Osteoblast (primary cell): ENCODE data around the gene MLH3. TPM values are rescaled to one million over a fixed set of nuclear protein-coding genes. Genes with fewer than 3 reads are reported as not detected.

Source experiments
- DNase-seq: peaks from one replicate; pipeline ENCODE4 v3.0.0; 2011; ENCODE audit warnings: low spot score, mixed read lengths; ENCODE audit not compliant: insufficient read length; ENCODE audit errors: missing footprints
- H2AFZ ChIP-seq: 2 replicates; pipeline ENCODE4 v1.6.0; 2011; ENCODE audit warnings: mild to moderate bottlenecking, low read length
- H3K27ac ChIP-seq: 2 replicates; pipeline ENCODE4 v1.5.1; 2011; ENCODE audit warnings: mild to moderate bottlenecking, low read depth, low read length, moderate library complexity
- H3K27me3 ChIP-seq: 2 replicates; pipeline ENCODE4 v1.6.0; 2012; ENCODE audit warnings: mild to moderate bottlenecking, control low read depth, inconsistent platforms, low read length, moderate library complexity; ENCODE audit not compliant: insufficient read depth
- H3K36me3 ChIP-seq: 2 replicates; pipeline ENCODE4 v1.5.1; 2011; ENCODE audit warnings: mild to moderate bottlenecking, low read length, control low read depth, moderate library complexity; ENCODE audit not compliant: insufficient read depth
- H3K4me1 ChIP-seq: 2 replicates; pipeline ENCODE4 v1.5.1; 2011; ENCODE audit warnings: mild to moderate bottlenecking, low read length, control low read depth, moderate library complexity; ENCODE audit not compliant: insufficient read depth
- H3K4me2 ChIP-seq: 2 replicates; pipeline ENCODE4 v1.6.0; 2011; ENCODE audit warnings: mild to moderate bottlenecking, low read length; ENCODE audit not compliant: insufficient read depth
- H3K4me3 ChIP-seq: fragments of 200-600 bp; sonication (generic); 3 replicates; pipeline ENCODE4 v1.5.1; 2012; ENCODE audit warnings: mild to moderate bottlenecking, low read length, inconsistent platforms; ENCODE audit not compliant: insufficient read depth
- H3K79me2 ChIP-seq: 2 replicates; pipeline ENCODE4 v1.6.0; 2012; ENCODE audit warnings: mild to moderate bottlenecking, low read length, control low read depth, inconsistent platforms; ENCODE audit not compliant: insufficient read depth
- H3K9me3 ChIP-seq: 2 replicates; pipeline ENCODE4 v1.5.1; 2011; ENCODE audit warnings: low read depth, low read length, control low read depth
- H4K20me1 ChIP-seq: 2 replicates; pipeline ENCODE4 v1.6.0; 2012; ENCODE audit warnings: mild to moderate bottlenecking, low read length, control low read depth; ENCODE audit not compliant: insufficient read depth
- total RNA-seq: library from RNA; depleted of rRNA; stranded (reverse); fragments of >200 nt; gene quantifications from 2 replicates; pipeline ENCODE4 v1.2.3, GENCODE V29; 2012
- TF ChIP-seq, protein P1 (sequence below): IDR thresholded peaks from 2 replicates; pipeline ENCODE4 v1.5.1; 2011; ENCODE audit warnings: mild to moderate bottlenecking, low read depth, low read length, moderate library complexity; ENCODE audit errors: extremely low read depth

MLH3 gene
- total RNA-seq, 1 donor, result 40.5 TPM

DNA sequence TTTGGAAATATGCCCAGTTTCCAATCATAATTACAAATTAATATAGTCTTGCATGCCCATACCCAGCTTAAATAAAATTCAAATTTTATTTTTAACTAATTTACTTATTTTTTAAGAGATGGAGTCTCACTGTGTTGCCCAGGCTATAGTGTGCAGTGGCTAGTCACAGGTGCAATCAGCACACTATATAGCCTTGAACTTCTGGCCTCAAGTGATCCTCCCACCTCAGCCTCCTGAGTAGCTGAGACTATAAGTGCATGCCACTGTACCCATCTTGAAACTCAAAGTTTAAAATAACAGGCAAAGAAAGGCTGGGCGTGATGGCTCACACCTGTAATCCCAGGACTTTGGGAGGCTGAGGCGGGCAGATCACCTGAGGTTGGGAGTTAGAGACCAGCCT, 10.3 kb downstream of the MLH3 start:
- peaks cover 21% of the 10 kb centered on the region for H3K36me3 ChIP-seq
- peaks cover 9% of the 10 kb centered on the region for H3K4me1 ChIP-seq
- no peak overlapping the region for H3K4me2 ChIP-seq
- H3K4me3 ChIP-seq, result no peak overlapping the region
- H3K79me2 ChIP-seq, result peaks cover 15% of the 10 kb centered on the region
- H3K27ac ChIP-seq, result no peak overlapping the region
- H2AFZ ChIP-seq, result no peak overlapping the region
- DNase-seq, result no peak
- no peaks in the 10 kb centered on the region for H3K27me3 ChIP-seq
- TF ChIP-seq, protein P1, sequence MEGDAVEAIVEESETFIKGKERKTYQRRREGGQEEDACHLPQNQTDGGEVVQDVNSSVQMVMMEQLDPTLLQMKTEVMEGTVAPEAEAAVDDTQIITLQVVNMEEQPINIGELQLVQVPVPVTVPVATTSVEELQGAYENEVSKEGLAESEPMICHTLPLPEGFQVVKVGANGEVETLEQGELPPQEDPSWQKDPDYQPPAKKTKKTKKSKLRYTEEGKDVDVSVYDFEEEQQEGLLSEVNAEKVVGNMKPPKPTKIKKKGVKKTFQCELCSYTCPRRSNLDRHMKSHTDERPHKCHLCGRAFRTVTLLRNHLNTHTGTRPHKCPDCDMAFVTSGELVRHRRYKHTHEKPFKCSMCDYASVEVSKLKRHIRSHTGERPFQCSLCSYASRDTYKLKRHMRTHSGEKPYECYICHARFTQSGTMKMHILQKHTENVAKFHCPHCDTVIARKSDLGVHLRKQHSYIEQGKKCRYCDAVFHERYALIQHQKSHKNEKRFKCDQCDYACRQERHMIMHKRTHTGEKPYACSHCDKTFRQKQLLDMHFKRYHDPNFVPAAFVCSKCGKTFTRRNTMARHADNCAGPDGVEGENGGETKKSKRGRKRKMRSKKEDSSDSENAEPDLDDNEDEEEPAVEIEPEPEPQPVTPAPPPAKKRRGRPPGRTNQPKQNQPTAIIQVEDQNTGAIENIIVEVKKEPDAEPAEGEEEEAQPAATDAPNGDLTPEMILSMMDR, result no peak
- H3K9me3 ChIP-seq, result no peaks in the 10 kb centered on the region
- H4K20me1 ChIP-seq, result no peaks in the 10 kb centered on the region

- Histone ChIP-seq H3K4me3 (no peak overlapping the region), H3K4me1 (peaks cover 9% of the 10 kb centered on the region), H4K20me1 (no peaks in the 10 kb centered on the region), H3K9me3 (no peaks in the 10 kb centered on the region), H3K4me2 (no peak overlapping the region), H3K27me3 (no peaks in the 10 kb centered on the region), H3K36me3 (peaks cover 24% of the 10 kb centered on the region), H2AFZ (no peak overlapping the region), H3K27ac (no peak overlapping the region), H3K79me2 (peaks cover 12% of the 10 kb centered on the region)
- TF ChIP-seq, protein P1, result no peak
- no peak for DNase-seq
Observed at GRCh38 chr14:75040507-75040906, 10.8 kb downstream of the MLH3 start.

DNA sequence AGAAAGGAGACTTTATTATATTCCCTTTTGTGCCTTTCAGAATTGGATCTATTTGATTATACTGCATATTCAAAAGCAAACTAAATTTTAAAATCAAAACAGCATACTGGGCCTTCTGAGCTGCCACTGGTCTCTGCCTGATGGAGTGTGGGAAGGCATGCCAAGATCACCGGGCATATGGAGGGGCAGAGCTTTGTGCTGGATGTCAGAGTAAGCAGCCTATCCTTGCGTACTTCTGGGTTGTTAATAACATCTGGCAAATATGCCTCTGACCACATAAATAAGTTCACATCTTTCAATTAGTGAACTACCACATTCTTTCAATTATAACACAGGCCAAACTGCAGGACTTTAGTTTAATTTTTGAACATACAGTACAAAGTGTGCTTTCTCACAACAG, 18.3 kb downstream of the MLH3 start:
- Histone ChIP-seq H3K4me1 (no peaks in the 10 kb centered on the region), H3K9me3 (no peaks in the 10 kb centered on the region), H3K36me3 (peaks cover 43% of the 10 kb centered on the region), H3K4me2 (no peak overlapping the region), H3K4me3 (no peak overlapping the region), H2AFZ (no peak overlapping the region), H3K79me2 (no peaks in the 10 kb centered on the region), H3K27ac (no peak overlapping the region), H4K20me1 (no peaks in the 10 kb centered on the region), H3K27me3 (no peaks in the 10 kb centered on the region)
- DNase-seq, result no peak
- TF ChIP-seq, protein P1, result no peak

- Histone ChIP-seq H3K27ac (no peak overlapping the region), H3K4me1 (peaks cover 6% of the 10 kb centered on the region), H3K36me3 (peaks cover 38% of the 10 kb centered on the region), H3K79me2 (no peaks in the 10 kb centered on the region), H4K20me1 (no peaks in the 10 kb centered on the region), H3K4me3 (no peak overlapping the region), H2AFZ (no peak overlapping the region), H3K27me3 (no peaks in the 10 kb centered on the region), H3K9me3 (no peaks in the 10 kb centered on the region), H3K4me2 (no peak overlapping the region)
- no peak for DNase-seq
- TF ChIP-seq, protein P1, result no peak
Observed at GRCh38 chr14:75030147-75030546, 21.1 kb downstream of the MLH3 start.
